ENCODE measurements around the gene OLA1.

Gene OLA1

GRCh38 chr2:174243812-174244211 is 4.5 kb downstream of the OLA1 start:
- TF ChIP-seq YY1 (IDR thresholded peaks at IDR 0.05; ENCODE audit: low read depth) (no peak), FOXM1 (IDR thresholded peaks at IDR 0.05; ENCODE audit: borderline replicate concordance, low read depth) (no peak), ZBTB7A (IDR thresholded peaks at IDR 0.05; ENCODE audit: low read depth) (no peak), CEBPB (IDR thresholded peaks at IDR 0.05) (no peak), TCF12 (IDR thresholded peaks at IDR 0.05; ENCODE audit: low read depth) (no peak), EP300 (IDR thresholded peaks at IDR 0.05; ENCODE audit: borderline replicate concordance) (no peak), EGR1 (IDR thresholded peaks at IDR 0.05) (no peak), NFIC (IDR thresholded peaks at IDR 0.05) (no peak), CREB1 (IDR thresholded peaks at IDR 0.05; ENCODE audit: low read depth) (no peak), MAX (IDR thresholded peaks at IDR 0.05) (no peak), TAF1 (IDR thresholded peaks at IDR 0.05; ENCODE audit: low read depth) (no peak), REST (IDR thresholded peaks at IDR 0.05; ENCODE audit: low read depth) (no peak), USF1 (IDR thresholded peaks at IDR 0.05) (no peak)

- TF ChIP-seq YY1 (IDR thresholded peaks at IDR 0.05; ENCODE audit: low read depth) (no peak), NFIC (IDR thresholded peaks at IDR 0.05) (no peak), REST (IDR thresholded peaks at IDR 0.05; ENCODE audit: low read depth) (no peak), EP300 (IDR thresholded peaks at IDR 0.05; ENCODE audit: borderline replicate concordance) (no peak), TAF1 (IDR thresholded peaks at IDR 0.05; ENCODE audit: low read depth) (no peak), CREB1 (IDR thresholded peaks at IDR 0.05; ENCODE audit: low read depth) (no peak), FOXM1 (IDR thresholded peaks at IDR 0.05; ENCODE audit: borderline replicate concordance, low read depth) (no peak), EGR1 (IDR thresholded peaks at IDR 0.05) (no peak)
These were observed 8.2 kb downstream of the OLA1 start for GRCh38 chr2:174240097-174240496.

GRCh38 chr2:174236429-174236828 is 11.9 kb downstream of the OLA1 start:
- no peak for TF ChIP-seq ZBTB7A (IDR thresholded peaks at IDR 0.05; ENCODE audit: low read depth)
- no peak for TF ChIP-seq EP300 (IDR thresholded peaks at IDR 0.05; ENCODE audit: borderline replicate concordance)
- TF ChIP-seq TEAD4 (IDR thresholded peaks at IDR 0.05): no peak
- TF ChIP-seq CREB1 (IDR thresholded peaks at IDR 0.05; ENCODE audit: low read depth): no peak
- TF ChIP-seq REST (IDR thresholded peaks at IDR 0.05; ENCODE audit: low read depth): no peak
- no peak for TF ChIP-seq CEBPB (IDR thresholded peaks at IDR 0.05)
- TF ChIP-seq EGR1 (IDR thresholded peaks at IDR 0.05): no peak
- TF ChIP-seq TAF1 (IDR thresholded peaks at IDR 0.05; ENCODE audit: low read depth): no peak
- TF ChIP-seq NFIC (IDR thresholded peaks at IDR 0.05): no peak
- no peak for TF ChIP-seq USF1 (IDR thresholded peaks at IDR 0.05)
- TF ChIP-seq RAD21 (IDR thresholded peaks at IDR 0.05; ENCODE audit: low read depth): no peak
- no peak for TF ChIP-seq TCF12 (IDR thresholded peaks at IDR 0.05; ENCODE audit: low read depth)
- no peak for TF ChIP-seq FOXM1 (IDR thresholded peaks at IDR 0.05; ENCODE audit: borderline replicate concordance, low read depth)
- no peak for TF ChIP-seq MAX (IDR thresholded peaks at IDR 0.05)
- no peak for TF ChIP-seq YY1 (IDR thresholded peaks at IDR 0.05; ENCODE audit: low read depth)

GRCh38 chr2:174235680-174236079 is 12.7 kb downstream of the OLA1 start:
- TF ChIP-seq YY1 (IDR thresholded peaks at IDR 0.05; ENCODE audit: low read depth) (no peak), TAF1 (IDR thresholded peaks at IDR 0.05; ENCODE audit: low read depth) (no peak), CEBPB (IDR thresholded peaks at IDR 0.05) (no peak), MAX (IDR thresholded peaks at IDR 0.05) (no peak), FOXM1 (IDR thresholded peaks at IDR 0.05; ENCODE audit: borderline replicate concordance, low read depth) (no peak), USF1 (IDR thresholded peaks at IDR 0.05) (no peak), ZBTB7A (IDR thresholded peaks at IDR 0.05; ENCODE audit: low read depth) (no peak), NFIC (IDR thresholded peaks at IDR 0.05) (no peak), EGR1 (IDR thresholded peaks at IDR 0.05) (no peak), REST (IDR thresholded peaks at IDR 0.05; ENCODE audit: low read depth) (no peak), TEAD4 (IDR thresholded peaks at IDR 0.05) (no peak), RAD21 (IDR thresholded peaks at IDR 0.05; ENCODE audit: low read depth) (no peak), TCF12 (IDR thresholded peaks at IDR 0.05; ENCODE audit: low read depth) (no peak)
